Activated naive CD4-positive, alpha-beta T cell treated with anti-CD3 and anti-CD28 coated beads for 36 hours (primary cell): ENCODE measurements around the gene AKT3. TPM values are rescaled to one million over a fixed set of nuclear protein-coding genes. Genes with fewer than 3 reads are reported as not detected.
A peak's percentile ranks its signal among the peaks of the same experiment; 100 is the strongest.

Experiments used
- CTCF ChIA-PET: fragments of 350-600 bp; sonication (Branson Sonifier 250); formaldehyde crosslinking; loops from one replicate; lab custom pipeline; 2021; ENCODE audit warnings: antibody characterized with exemption; lab: Charles Lee
- DNase-seq: peaks from one replicate; pipeline ENCODE4 v3.0.0-alpha.2; 2020
- H3K27ac Mint-ChIP-seq: one replicate; pipeline ENCODE4 v1.8.0; 2021; ENCODE audit warnings: mild to moderate bottlenecking, mixed read lengths
- H3K27me3 Mint-ChIP-seq: one replicate; pipeline ENCODE4 v1.8.0; 2021; ENCODE audit warnings: low read depth, mixed read lengths
- H3K36me3 Mint-ChIP-seq: one replicate; pipeline ENCODE4 v1.8.0; 2021; ENCODE audit warnings: low read depth, mixed read lengths
- H3K4me1 Mint-ChIP-seq: one replicate; pipeline ENCODE4 v1.8.0; 2021; ENCODE audit warnings: low read depth, mixed read lengths
- H3K4me3 Mint-ChIP-seq: one replicate; pipeline ENCODE4 v1.8.0; 2021; ENCODE audit warnings: mild to moderate bottlenecking, moderate library complexity, mixed read lengths
- H3K9me3 Mint-ChIP-seq: one replicate; pipeline ENCODE4 v1.8.0; 2021; ENCODE audit warnings: mixed read lengths
- intact Hi-C: fragments of 100-400 bp; cut with micrococcal nuclease; formaldehyde crosslinking; loops from one replicate; pipeline ENCODE4 v1.15.1; 2023
- total RNA-seq, 2 experiments: library from RNA; stranded (reverse); gene quantifications; one replicate each; pipeline ENCODE4 v1.2.3, GENCODE V29; 2021

Gene AKT3
- total RNA-seq, 2 experiments from 2014 or later = 19.1 to 21.5 TPM

DNA sequence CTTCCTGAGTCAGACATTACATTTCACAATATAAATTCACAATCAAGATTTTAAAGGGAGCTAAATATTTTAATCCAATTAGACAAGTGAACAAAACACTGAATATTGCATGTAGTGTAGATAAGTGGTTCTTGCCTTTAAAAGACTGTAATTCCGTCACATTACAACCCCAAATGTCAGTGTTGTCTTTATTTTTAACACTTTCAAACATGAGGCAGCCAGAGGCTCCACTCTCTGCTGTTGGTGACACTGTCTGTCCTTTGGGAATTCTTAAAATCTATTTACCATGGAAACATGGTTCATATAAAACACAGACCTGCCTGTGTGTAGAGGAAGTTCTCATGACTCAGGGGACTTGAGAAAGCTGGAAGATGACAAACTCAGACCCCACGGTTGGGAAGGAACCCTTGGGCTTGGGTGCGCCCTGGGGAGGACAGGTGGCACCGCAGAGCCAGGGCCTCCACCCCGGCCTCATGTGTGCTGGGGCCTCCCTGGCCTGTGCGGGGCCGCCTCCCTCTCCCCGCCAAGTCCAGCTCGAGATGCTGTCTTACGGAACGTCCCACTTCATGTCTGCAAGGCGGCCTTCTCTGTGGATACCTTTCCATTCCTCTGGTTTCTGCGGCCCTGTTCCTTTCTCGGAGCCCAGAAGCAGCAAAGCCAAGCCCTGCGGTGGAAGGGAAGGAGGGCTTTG lies 355.2 kb downstream of the AKT3 start:
- Mint-ChIP-seq H3K4me1 (no peaks in the 10 kb centered on the region), H3K27me3 (no peaks in the 10 kb centered on the region), H3K36me3 (peaks cover 6% of the 10 kb centered on the region), H3K9me3 (no peaks in the 10 kb centered on the region), H3K27ac (no peak overlapping the region), H3K4me3 (no peak overlapping the region)
- no peak for DNase-seq
- CTCF ChIA-PET = no interaction called here
- intact Hi-C loops = no loop called here

DNA sequence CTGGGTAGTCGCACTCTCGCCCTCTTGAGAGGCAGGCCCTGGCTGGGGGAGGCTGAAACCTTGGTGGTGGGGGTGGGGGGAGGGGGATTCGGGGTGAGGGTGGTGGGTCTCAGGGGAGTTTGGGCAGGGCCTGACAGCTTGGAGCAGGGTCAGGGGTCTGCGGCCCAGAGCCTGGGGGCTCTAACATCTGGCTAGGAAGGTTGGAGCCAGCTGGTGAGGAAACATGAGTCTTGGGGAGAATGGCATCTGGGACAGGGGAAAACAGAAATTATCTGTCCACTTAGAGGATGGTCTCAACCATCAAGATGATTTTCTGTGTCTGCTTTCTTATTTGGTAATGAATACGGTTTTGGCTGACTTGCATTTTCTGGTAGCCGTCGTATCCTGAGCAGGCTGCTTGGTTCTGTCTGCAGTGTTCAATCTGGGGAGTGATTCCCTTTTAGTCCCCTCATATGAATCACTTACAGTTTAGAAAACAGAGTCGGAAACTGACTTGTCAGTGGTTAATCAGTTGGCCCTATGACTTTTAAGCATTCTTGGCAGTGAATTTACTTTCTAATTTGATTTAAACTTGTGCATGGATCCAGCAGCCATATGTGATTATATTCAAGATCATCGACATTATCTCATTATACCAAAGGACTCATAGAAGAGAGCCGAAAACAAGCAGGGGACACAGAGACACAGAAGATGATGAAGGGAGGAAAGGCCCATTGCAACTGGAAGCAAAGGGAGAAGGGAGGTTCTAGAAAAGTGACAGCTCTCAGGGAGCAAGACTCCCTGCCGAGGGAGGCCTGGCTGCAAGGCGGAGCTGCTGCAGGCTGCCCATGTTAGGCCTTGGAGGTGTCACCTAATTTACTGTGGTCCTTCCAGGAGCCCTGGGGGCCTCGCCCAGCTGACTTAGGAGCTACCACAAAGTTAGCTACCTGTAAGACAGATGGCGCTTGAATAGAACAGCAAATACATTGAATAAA lies 356.6 kb downstream of the AKT3 start:
- no peak overlapping the region for H3K4me3 Mint-ChIP-seq
- peaks cover 7% of the 10 kb centered on the region for H3K36me3 Mint-ChIP-seq
- DNase-seq = no peak
- no peaks in the 10 kb centered on the region for H3K27me3 Mint-ChIP-seq
- H3K9me3 Mint-ChIP-seq = no peaks in the 10 kb centered on the region
- H3K4me1 Mint-ChIP-seq = no peaks in the 10 kb centered on the region
- CTCF ChIA-PET = no interaction called here
- no peak overlapping the region for H3K27ac Mint-ChIP-seq
- intact Hi-C loops = no loop called here

GRCh38 chr1:243490748-243491686 lies 359.0 kb downstream of the AKT3 start:
- Mint-ChIP-seq H3K9me3 (no peaks in the 10 kb centered on the region), H3K27ac (no peak overlapping the region), H3K27me3 (no peaks in the 10 kb centered on the region), H3K36me3 (peaks cover 4% of the 10 kb centered on the region), H3K4me1 (no peaks in the 10 kb centered on the region), H3K4me3 (no peak overlapping the region)
- intact Hi-C loops = no loop called here
- DNase-seq = no peak
- CTCF ChIA-PET = no interaction called here

GRCh38 chr1:243489681-243490546 lies 360.1 kb downstream of the AKT3 start:
- H3K36me3 Mint-ChIP-seq = peaks cover 4% of the 10 kb centered on the region
- CTCF ChIA-PET = no interaction called here

DNA sequence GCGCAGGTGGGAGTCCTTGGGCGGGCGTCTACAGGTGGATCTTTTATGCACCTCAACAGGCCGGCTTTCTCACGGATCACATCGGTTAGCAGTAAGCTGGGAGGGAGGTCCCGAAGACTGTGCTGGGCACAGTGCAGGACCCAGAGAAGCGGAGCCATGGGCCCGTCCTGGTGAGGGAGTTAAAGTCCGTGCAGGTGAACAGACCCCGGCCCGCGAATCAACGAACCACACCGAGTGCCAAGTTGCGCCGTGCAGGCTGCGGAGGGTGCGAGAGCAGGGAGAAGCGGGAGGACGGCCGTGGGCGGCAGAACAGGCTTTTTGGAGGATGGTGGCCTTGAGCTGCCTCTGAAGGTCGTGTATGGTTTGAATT lies 360.9 kb downstream of the AKT3 start:
- no peak for DNase-seq
- H3K27me3 Mint-ChIP-seq = no peaks in the 10 kb centered on the region
- no peak overlapping the region for H3K4me3 Mint-ChIP-seq
- H3K4me1 Mint-ChIP-seq = no peaks in the 10 kb centered on the region
- CTCF ChIA-PET = no interaction called here
- H3K9me3 Mint-ChIP-seq = no peaks in the 10 kb centered on the region
- H3K36me3 Mint-ChIP-seq = peaks cover 4% of the 10 kb centered on the region
- H3K27ac Mint-ChIP-seq = no peak overlapping the region
- intact Hi-C loops = no loop called here

More at GRCh38 chr1:243489681-243490546, 360.1 kb downstream of the AKT3 start:
- Mint-ChIP-seq H3K4me3 (no peak overlapping the region), H3K4me1 (no peaks in the 10 kb centered on the region), H3K27me3 (no peaks in the 10 kb centered on the region), H3K27ac (no peak overlapping the region), H3K9me3 (no peaks in the 10 kb centered on the region)
- DNase-seq = no peak
- intact Hi-C loops = no loop called here

DNA sequence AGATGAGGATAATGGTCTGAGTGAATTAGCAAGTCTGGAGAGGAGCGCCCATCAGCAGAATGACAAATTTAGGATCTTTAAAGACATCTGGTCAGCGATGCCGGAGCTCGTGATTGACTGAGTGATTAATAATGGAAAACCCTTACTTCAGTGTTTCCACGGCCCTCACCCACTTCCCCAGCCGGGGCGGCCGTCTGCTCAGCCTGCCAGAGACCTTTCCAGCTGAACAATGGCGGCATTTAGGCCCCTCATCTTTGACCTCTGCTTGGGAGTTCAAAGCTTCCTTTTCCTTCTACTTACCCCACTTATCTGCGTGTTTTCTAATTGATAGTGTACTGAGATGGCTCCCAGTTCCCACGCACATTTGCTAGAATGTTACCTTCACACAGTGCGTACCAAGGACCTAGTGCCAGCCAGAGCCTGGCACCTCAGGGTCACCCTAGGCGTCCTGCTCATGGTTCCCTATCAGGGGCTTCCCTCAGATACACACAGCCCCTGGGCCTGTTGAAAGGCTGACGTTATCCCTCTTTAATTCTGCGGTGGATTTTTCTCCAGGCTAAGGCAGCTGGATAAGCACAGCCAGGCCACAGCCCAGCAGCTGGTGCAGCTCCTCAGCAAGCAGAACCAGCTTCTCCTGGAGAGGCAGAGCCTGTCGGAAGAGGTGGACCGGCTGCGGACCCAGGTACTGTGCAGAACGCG lies 361.4 kb downstream of the AKT3 start:
- no peak overlapping the region for H3K27ac Mint-ChIP-seq
- H3K36me3 Mint-ChIP-seq = peaks cover 3% of the 10 kb centered on the region
- H3K9me3 Mint-ChIP-seq = no peaks in the 10 kb centered on the region
- intact Hi-C loops = no loop called here
- H3K4me3 Mint-ChIP-seq = no peak overlapping the region
- no peak for DNase-seq
- peaks cover 2% of the 10 kb centered on the region for H3K4me1 Mint-ChIP-seq
- no peaks in the 10 kb centered on the region for H3K27me3 Mint-ChIP-seq
- CTCF ChIA-PET = no interaction called here

DNA sequence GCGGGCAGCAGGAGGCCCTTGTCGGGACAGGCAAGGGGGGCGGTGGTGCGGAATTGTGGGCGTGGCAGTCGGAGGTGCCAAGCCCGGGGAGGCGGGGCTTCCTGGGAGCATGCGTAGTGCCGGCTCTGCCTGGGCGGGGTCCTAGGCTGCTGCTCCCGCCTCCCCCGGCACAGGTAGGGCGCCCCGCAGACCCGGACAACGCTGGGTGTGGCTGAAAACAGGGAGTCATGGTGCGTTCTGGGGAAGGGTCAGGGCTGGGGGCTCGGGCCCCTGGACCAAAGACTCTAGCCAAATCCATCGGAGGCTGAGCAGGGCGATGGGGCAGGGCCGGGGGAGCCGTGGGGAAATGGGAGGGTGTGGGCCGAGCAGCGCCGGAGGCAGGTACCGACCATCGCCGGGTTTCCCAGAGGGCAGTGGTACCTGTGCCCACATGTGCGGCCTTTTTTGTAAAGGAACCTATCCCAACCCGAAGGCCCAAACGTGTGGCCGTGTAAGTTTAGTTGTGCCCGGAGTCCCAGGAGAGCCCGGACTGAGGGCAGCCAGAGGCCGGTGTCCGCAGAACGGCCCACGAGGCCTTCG lies 362.3 kb downstream of the AKT3 start:
- no peak for DNase-seq
- intact Hi-C loops = no loop called here
- H3K9me3 Mint-ChIP-seq = no peaks in the 10 kb centered on the region
- H3K36me3 Mint-ChIP-seq = peaks cover 1% of the 10 kb centered on the region
- peaks cover 4% of the 10 kb centered on the region for H3K4me1 Mint-ChIP-seq
- no peak overlapping the region for H3K4me3 Mint-ChIP-seq
- H3K27me3 Mint-ChIP-seq = no peaks in the 10 kb centered on the region
- H3K27ac Mint-ChIP-seq = no peak overlapping the region
- CTCF ChIA-PET = no interaction called here

- intact Hi-C loops = no loop called here
- H3K27ac Mint-ChIP-seq = no peak overlapping the region
- peaks cover 1% of the 10 kb centered on the region for H3K36me3 Mint-ChIP-seq
- CTCF ChIA-PET = no interaction called here
- no peak overlapping the region for H3K4me3 Mint-ChIP-seq
- no peak for DNase-seq
- H3K4me1 Mint-ChIP-seq = peaks cover 9% of the 10 kb centered on the region
- H3K27me3 Mint-ChIP-seq = no peaks in the 10 kb centered on the region
- no peaks in the 10 kb centered on the region for H3K9me3 Mint-ChIP-seq
These were observed 362.9 kb downstream of the AKT3 start for GRCh38 chr1:243487036-243487648.

DNA sequence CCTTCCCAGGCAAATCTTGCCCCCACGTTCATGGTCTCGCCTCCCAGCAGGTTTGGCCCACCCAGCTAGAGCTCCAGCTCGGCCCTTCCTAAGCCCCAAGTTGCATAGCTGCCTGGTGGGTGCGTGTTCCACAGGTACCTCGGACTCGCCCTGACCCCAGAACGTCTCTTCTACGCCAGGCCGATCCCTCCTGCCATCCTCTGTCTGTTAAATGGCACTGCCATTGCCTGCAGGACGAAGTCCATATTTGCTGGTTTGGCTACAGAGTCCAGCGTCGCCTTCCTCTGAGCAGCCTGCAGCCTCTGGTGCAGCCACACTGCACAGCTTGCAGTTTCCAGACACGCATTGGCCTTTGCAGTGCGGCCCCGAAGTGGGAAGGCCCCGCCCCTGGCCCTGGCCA lies 366.1 kb downstream of the AKT3 start:
- H3K27me3 Mint-ChIP-seq = no peaks in the 10 kb centered on the region
- CTCF ChIA-PET = no interaction called here
- no peak for DNase-seq
- no peaks in the 10 kb centered on the region for H3K9me3 Mint-ChIP-seq
- no peak overlapping the region for H3K27ac Mint-ChIP-seq
- no peaks in the 10 kb centered on the region for H3K36me3 Mint-ChIP-seq
- H3K4me1 Mint-ChIP-seq = peaks cover 12% of the 10 kb centered on the region
- intact Hi-C loops = no loop called here
- peak overlapping the region; percentile 54 for H3K4me3 Mint-ChIP-seq

DNA sequence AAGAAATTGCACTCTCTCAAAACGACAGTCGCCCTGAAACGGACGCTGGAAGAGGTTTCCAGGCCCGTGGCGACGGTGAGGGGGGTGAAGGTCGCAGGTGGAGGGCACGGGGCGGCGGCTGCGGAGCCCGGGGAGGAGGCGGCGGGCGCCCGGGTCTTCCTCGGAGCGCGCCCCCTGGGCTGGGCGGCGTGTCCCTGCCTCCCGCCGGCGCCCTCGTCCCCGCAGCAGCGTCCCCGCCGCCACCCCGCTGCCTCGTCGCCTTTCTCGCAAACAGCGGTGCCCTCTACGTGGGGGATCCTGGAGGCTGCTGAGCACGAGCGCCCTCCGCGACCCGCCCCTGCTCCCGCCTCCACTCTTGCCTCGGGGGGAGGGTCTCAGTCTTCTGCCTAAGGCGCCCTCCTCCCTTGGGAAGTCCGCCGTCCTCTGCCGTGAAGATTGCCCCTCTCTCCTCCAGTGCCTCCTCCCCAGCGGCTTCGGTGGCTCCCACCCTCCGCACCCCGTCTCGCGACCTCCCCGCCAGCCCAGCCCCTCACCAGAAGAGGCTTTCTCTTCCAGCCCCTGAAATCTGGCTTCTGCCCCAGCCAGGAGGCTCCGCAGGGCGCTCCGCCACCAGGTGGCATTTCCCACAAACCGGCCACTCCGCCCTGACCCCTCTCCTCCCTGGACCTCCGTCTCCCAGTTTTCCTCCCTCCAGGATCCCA lies 366.8 kb downstream of the AKT3 start:
- CTCF ChIA-PET = no interaction called here
- DNase-seq = peak; percentile 16
- H3K27me3 Mint-ChIP-seq = no peaks in the 10 kb centered on the region
- no peaks in the 10 kb centered on the region for H3K36me3 Mint-ChIP-seq
- H3K4me3 Mint-ChIP-seq = peak overlapping the region; percentile 59
- H3K9me3 Mint-ChIP-seq = no peaks in the 10 kb centered on the region
- intact Hi-C loops = no loop called here
- H3K4me1 Mint-ChIP-seq = peaks cover 12% of the 10 kb centered on the region
- no peak overlapping the region for H3K27ac Mint-ChIP-seq
